GM12865 (cell line): Measurements from ENCODE around the gene HOXD10.

ENCODE experiments used
- DNase-seq: peaks from one replicate; pipeline ENCODE4 v3.0.0; 2010; ENCODE audit warnings: low read depth
- H3K4me3 ChIP-seq: 2 replicates; pipeline ENCODE4 v1.5.1; 2011; ENCODE audit warnings: mild to moderate bottlenecking, low read depth, low read length, control low read depth
- TF ChIP-seq, protein P1 (sequence below): IDR thresholded peaks from 2 replicates; pipeline ENCODE4 v1.5.1; 2011; ENCODE audit warnings: low read length, control low read depth, low read depth, inconsistent platforms; ENCODE audit not compliant: insufficient read depth; ENCODE audit errors: missing control alignments

Gene HOXD10

DNA sequence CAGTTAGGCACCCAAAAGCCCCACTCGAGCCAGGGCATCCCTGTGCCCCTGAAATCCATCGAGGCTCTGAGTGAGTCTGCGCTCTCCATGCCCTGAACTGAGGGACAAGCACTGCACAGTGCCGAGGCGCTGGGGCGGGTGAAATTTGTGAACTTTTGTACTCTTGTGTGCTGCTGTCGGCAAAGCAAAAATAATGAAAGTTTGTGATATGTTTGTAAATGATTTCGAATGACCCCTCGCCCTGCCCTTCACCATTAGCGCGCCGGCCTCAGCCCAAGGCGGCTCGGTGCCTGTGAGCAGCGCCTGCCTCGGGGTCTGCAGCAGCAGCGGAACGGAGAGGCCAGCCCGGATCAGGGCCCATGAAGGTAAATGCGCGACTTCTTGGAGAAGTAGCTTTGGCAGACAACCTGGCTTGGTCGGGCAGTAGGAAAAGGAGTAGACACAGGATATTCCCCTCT is 32.9 kb downstream of the HOXD10 start:
- no peak for DNase-seq
- TF ChIP-seq, protein P1, sequence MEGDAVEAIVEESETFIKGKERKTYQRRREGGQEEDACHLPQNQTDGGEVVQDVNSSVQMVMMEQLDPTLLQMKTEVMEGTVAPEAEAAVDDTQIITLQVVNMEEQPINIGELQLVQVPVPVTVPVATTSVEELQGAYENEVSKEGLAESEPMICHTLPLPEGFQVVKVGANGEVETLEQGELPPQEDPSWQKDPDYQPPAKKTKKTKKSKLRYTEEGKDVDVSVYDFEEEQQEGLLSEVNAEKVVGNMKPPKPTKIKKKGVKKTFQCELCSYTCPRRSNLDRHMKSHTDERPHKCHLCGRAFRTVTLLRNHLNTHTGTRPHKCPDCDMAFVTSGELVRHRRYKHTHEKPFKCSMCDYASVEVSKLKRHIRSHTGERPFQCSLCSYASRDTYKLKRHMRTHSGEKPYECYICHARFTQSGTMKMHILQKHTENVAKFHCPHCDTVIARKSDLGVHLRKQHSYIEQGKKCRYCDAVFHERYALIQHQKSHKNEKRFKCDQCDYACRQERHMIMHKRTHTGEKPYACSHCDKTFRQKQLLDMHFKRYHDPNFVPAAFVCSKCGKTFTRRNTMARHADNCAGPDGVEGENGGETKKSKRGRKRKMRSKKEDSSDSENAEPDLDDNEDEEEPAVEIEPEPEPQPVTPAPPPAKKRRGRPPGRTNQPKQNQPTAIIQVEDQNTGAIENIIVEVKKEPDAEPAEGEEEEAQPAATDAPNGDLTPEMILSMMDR = no peak
- H3K4me3 ChIP-seq = no peak overlapping the region

DNA sequence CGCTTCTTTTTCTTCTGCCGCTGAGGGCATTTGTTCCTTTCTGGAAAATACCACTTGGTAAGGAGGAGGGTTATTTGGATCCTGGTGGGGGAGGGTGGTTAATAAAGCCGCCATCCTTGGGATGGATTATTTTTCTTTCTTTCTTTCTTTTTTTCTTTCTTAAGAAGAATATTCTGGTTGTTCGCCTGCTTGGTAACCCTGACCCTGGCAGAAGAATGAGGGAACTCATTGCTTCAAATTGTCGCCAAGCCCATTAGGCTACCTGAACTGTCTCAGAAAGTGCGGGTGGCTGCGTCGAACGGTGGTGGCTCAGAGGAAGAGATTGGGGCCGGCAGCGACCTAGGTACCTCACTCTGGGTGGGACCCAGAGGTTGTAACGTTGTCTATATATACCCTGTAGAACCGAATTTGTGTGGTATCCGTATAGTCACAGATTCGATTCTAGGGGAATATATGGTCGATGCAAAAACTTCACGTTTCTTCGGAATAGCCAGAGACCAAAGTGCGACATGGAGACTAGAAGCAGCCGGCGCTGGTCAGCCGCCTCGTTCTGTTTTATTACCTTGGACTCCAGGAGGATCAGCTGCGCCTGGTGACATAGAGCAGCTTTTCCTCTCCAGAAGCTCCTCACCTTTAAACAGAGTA is 33.5 kb downstream of the HOXD10 start:
- no peak overlapping the region for H3K4me3 ChIP-seq
- TF ChIP-seq, protein P1 = no peak
- DNase-seq = no peak

DNA sequence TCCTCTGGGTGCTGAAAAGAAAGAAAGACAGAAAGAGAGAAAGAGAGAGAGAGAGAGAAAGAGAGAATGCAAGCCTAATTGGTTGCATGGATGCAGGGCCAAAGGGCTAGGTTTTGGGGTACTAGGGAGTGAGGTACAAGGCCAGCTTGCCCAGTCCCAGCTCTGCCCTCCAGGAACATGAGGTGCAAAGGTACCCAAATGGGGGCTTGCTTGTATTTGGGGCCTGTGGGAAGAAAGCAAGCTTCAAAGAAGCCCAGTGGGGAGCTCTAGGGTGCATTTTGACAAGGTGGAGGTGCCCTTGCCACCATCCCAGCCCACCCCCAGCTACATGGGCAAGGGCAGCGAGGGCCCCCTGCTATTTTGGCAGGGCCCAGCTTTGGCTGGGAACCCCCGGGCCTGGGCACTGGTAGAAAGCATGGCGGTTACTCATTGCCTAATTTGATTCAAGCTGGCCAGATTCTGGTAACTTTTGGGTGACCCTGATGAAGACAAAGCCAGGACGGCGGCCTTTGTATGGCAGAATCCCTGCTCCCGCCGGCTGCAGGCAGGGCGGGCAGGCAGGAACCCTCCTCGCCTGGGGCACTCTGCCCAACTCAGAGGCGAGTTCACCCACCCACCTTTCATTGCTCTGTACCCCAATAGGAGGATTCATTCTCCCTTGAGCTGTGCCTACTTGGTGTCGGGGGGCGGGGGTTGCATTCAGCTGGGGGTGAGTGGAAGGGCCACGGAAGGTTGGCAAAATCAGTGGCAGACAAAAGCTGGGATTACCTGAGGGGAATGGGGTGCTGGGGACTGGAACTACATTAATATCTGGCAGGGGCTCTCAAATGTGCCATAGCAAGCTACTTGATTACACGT is 34.2 kb downstream of the HOXD10 start:
- DNase-seq = no peak
- TF ChIP-seq, protein P1 = no peak

DNA sequence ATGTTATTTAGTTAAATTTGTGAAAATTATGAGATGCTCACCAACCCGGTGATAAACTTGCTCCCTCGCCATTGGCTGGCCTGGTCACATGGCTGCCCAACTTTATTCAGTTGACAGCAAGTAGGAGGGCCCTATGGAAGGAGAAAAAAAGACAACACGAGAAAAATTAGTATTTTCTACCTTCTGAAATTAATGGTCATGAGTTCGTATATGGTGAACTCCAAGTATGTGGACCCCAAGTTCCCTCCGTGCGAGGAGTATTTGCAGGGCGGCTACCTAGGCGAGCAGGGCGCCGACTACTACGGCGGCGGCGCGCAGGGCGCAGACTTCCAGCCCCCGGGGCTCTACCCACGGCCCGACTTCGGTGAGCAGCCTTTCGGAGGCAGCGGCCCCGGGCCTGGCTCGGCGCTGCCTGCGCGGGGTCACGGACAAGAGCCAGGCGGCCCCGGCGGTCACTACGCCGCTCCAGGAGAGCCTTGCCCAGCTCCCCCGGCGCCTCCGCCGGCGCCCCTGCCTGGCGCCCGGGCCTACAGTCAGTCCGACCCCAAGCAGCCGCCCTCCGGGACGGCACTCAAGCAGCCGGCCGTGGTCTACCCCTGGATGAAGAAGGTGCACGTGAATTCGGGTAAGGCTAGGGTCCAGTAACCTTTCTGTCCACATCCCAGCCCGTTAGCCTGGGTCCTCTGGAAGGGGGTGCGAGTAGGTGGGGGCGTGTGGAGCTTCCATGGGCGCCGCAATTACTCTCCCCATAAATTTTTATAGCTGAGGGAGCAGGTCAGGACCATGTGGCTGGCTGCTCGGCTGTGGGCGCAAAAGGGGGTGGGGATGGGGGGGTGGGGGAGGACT is 35.1 kb downstream of the HOXD10 start, which contains the start of gene HOXD4:
HOXD4 (plus strand) TSS at position 109 of the 846 bp plus-strand sequence; CDS start at position 193, 84 bp downstream.
- no peak for DNase-seq
- no peak within 1 kb of the TSS for H3K4me3 ChIP-seq
- TF ChIP-seq, protein P1 = no peak

More for the DNA sequence above, 34.2 kb downstream of the HOXD10 start:
- no peak overlapping the region for H3K4me3 ChIP-seq

DNA sequence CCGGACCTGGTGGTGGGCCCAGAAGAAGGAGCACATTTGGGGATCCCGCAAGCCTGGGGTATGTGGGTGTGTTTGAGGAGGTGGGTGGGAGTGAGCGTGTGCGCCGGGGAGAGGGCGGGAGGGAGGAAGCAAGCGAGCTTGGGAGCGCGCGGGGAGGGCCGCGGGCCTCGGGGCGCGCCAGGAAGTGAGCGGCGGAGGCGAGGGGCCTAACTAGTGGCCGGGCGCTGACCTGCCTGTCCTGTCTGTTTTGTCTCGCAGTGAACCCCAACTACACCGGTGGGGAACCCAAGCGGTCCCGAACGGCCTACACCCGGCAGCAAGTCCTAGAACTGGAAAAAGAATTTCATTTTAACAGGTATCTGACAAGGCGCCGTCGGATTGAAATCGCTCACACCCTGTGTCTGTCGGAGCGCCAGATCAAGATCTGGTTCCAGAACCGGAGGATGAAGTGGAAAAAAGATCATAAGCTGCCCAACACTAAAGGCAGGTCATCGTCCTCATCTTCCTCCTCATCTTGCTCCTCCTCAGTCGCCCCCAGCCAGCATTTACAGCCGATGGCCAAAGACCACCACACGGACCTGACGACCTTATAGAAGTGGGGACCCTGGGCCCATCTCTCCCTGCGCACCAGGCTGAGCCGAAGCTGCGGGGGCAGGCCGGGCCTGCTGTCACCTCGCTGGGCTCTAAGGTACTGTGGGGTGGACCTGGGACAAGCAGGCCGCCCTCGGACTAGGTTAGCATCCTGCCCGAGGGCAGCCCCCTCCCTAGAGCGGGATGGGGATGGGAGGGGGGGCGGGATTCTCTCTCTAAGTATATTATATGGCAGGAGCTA is 36.0 kb downstream of the HOXD10 start:
- TF ChIP-seq, protein P1 = no peak
- no peak overlapping the region for H3K4me3 ChIP-seq
- no peak for DNase-seq
